PC-9 (cell line): Measurements from ENCODE around the gene PARK7. TPM values are rescaled to one million over a fixed set of nuclear protein-coding genes. Genes with fewer than 3 reads are reported as not detected.

Source experiments
- BruUV-seq: library from RNA; stranded (reverse); fragments of 400-500 nt; replicated peaks from 2 replicates; lab custom pipeline; 2021; lab: Mats Ljungman, UMichigan
- CTCF ChIA-PET: fragments of 300-600 bp; sonication (Branson Sonifier 250); formaldehyde crosslinking; loops from one replicate; lab custom pipeline; 2022; ENCODE audit warnings: antibody characterized with exemption; lab: Charles Lee
- POLR2A ChIA-PET: fragments of 300-600 bp; sonication (Branson Sonifier 250); formaldehyde crosslinking; loops from one replicate; lab custom pipeline; 2022; ENCODE audit warnings: antibody characterized with exemption; ENCODE audit not compliant: unreplicated experiment; lab: Charles Lee
- DNase-seq, 2 experiments: peaks; one replicate each; pipeline versions ENCODE4 v3.0.0 to v3.0.0-alpha.2; 2015 to 2022; ENCODE audit warnings: mixed read lengths in 1 of 2
- H2AFZ ChIP-seq: fragments of 200-600 bp; sonication (generic); 2 replicates; pipeline ENCODE4 v1.8.1; 2017; ENCODE audit warnings: antibody characterized with exemption
- H3F3A ChIP-seq: fragments of 200-600 bp; sonication (generic); 2 replicates; pipeline ENCODE4 v1.8.1; 2017; ENCODE audit warnings: antibody characterized with exemption, mild to moderate bottlenecking, low read depth; ENCODE audit not compliant: insufficient read depth
- H3K27ac ChIP-seq: fragments of 200-600 bp; sonication (generic); 2 replicates; pipeline ENCODE4 v1.6.1; 2016; ENCODE audit warnings: mixed run types
- H3K27me3 ChIP-seq: fragments of 200-600 bp; sonication (generic); 2 replicates; pipeline ENCODE4 v1.6.1; 2016; ENCODE audit warnings: low read depth, mixed run types; ENCODE audit not compliant: insufficient read depth
- H3K36me3 ChIP-seq: fragments of 200-600 bp; sonication (generic); 2 replicates; pipeline ENCODE4 v1.6.1; 2016; ENCODE audit warnings: low read depth, mixed run types
- H3K4me1 ChIP-seq: fragments of 200-600 bp; sonication (generic); replicated peaks from 2 replicates; pipeline ENCODE4 v1.6.1; 2016; ENCODE audit warnings: mixed run types; ENCODE audit not compliant: insufficient read depth
- H3K4me2 ChIP-seq: fragments of 200-600 bp; sonication (generic); 2 replicates; pipeline ENCODE4 v1.6.1; 2017; ENCODE audit warnings: mixed run types
- H3K4me3 ChIP-seq: fragments of 200-600 bp; sonication (generic); 2 replicates; pipeline ENCODE4 v1.6.1; 2016; ENCODE audit warnings: mixed run types
- H3K79me2 ChIP-seq: fragments of 200-600 bp; sonication (generic); 2 replicates; pipeline ENCODE4 v1.6.1; 2017; ENCODE audit warnings: low read depth, mixed run types
- H3K9me2 ChIP-seq: fragments of 200-600 bp; sonication (generic); 2 replicates; pipeline ENCODE4 v1.8.1; 2017; ENCODE audit warnings: mild to moderate bottlenecking; ENCODE audit not compliant: insufficient read depth
- H3K9me3 ChIP-seq: fragments of 200-600 bp; sonication (generic); 2 replicates; pipeline ENCODE4 v1.8.1; 2016; ENCODE audit warnings: low read depth; ENCODE audit not compliant: insufficient read depth
- H4K20me1 ChIP-seq: fragments of 200-600 bp; sonication (generic); 2 replicates; pipeline ENCODE4 v1.8.1; 2017; ENCODE audit not compliant: insufficient read depth
- CTCF ChIP-seq: fragments of 200-600 bp; sonication (generic); conservative IDR thresholded peaks from 2 replicates; pipeline ENCODE4 v1.6.1; 2017; ENCODE audit warnings: mixed run types, antibody characterized with exemption, mild to moderate bottlenecking, moderate library complexity
- EZH2 ChIP-seq: fragments of 200-600 bp; sonication (generic); IDR thresholded peaks from 2 replicates; pipeline ENCODE4 v1.8.0; 2017; ENCODE audit warnings: antibody characterized with exemption, low read depth
- intact Hi-C: fragments of 100-400 bp; cut with micrococcal nuclease; formaldehyde crosslinking; loops from one replicate; pipeline ENCODE4 v1.10.0; 2022; ENCODE audit not compliant: unreplicated experiment
- total RNA-seq: library from RNA; stranded (reverse); gene quantifications from 2 replicates; pipeline ENCODE4 v1.2.3, GENCODE V29; 2021

PARK7 gene
- total RNA-seq, 1 experiment from 2014 or later = 291 TPM

GRCh38 chr1:8016895-8017241 is 55.4 kb downstream of the PARK7 start:
- peaks cover 100% of the 10 kb centered on the region for H3K79me2 ChIP-seq
- intact Hi-C loops = loop anchor here (1.0 to 5.0 kb wide), 5 partner anchors 11 to 242 kb away; no protein-coding TSS in a partner anchor
- H2AFZ ChIP-seq = no peak overlapping the region
- no TSS peak for BruUV-seq
- TF ChIP-seq EZH2 = no peak
- no peak for TF ChIP-seq CTCF
- peaks cover 69% of the 10 kb centered on the region for H3K36me3 ChIP-seq
- peaks cover 98% of the 10 kb centered on the region for H3F3A ChIP-seq
- no peak for DNase-seq
- CTCF ChIA-PET = interaction anchor here (0.5 to 1.6 kb wide), 7 partner anchors 11 to 297 kb away, joined by 3 to 8 read pairs (median 4); no protein-coding TSS in a partner anchor
- H3K4me3 ChIP-seq = peak overlapping the region; percentile 91; the same call in 1 of the 2 replicates
- POLR2A ChIA-PET = interaction anchor here (0.6 to 1.2 kb wide), 12 partner anchors 11 to 325 kb away, joined by 3 to 24 read pairs (median 6); no protein-coding TSS in a partner anchor
- H3K4me1 ChIP-seq = peaks cover 72% of the 10 kb centered on the region
- H3K4me2 ChIP-seq = peak overlapping the region; percentile 91
- H4K20me1 ChIP-seq = peaks cover 94% of the 10 kb centered on the region
- no peaks in the 10 kb centered on the region for H3K9me2 ChIP-seq
- H3K9me3 ChIP-seq = no peaks in the 10 kb centered on the region
- H3K27me3 ChIP-seq = no peaks in the 10 kb centered on the region
- H3K27ac ChIP-seq = peak overlapping the region; percentile 90

GRCh38 chr1:8017495-8018197 is 56.1 kb downstream of the PARK7 start:
- H3K4me1 ChIP-seq = peaks cover 69% of the 10 kb centered on the region
- H3K4me2 ChIP-seq = peak overlapping the region; percentile 91
- H3K4me3 ChIP-seq = peak overlapping the region; percentile 91; the same call in 1 of the 2 replicates
- H4K20me1 ChIP-seq = peaks cover 94% of the 10 kb centered on the region
- H3K27ac ChIP-seq = peak overlapping the region; percentile 90
- H3K36me3 ChIP-seq = peaks cover 69% of the 10 kb centered on the region
- no TSS peak for BruUV-seq
- peaks cover 100% of the 10 kb centered on the region for H3K79me2 ChIP-seq
- TF ChIP-seq CTCF (no peak), EZH2 (no peak)
- H3K9me2 ChIP-seq = no peaks in the 10 kb centered on the region
- intact Hi-C loops = loop anchor here (1.0 to 5.0 kb wide), 5 partner anchors 11 to 241 kb away; no protein-coding TSS in a partner anchor
- ChIA-PET POLR2A (interaction anchor here (0.5 to 1.2 kb wide), 12 partner anchors 11 to 324 kb away, joined by 3 to 17 read pairs (median 5); no protein-coding TSS in a partner anchor), CTCF (interaction anchor here (0.5 to 1.6 kb wide), 7 partner anchors 11 to 296 kb away, joined by 3 to 7 read pairs (median 4); no protein-coding TSS in a partner anchor)
- H3K9me3 ChIP-seq = no peaks in the 10 kb centered on the region
- H3F3A ChIP-seq = peaks cover 98% of the 10 kb centered on the region
- peak; percentile 67 to 79 for DNase-seq
- H2AFZ ChIP-seq = no peak overlapping the region
- H3K27me3 ChIP-seq = no peaks in the 10 kb centered on the region

DNA sequence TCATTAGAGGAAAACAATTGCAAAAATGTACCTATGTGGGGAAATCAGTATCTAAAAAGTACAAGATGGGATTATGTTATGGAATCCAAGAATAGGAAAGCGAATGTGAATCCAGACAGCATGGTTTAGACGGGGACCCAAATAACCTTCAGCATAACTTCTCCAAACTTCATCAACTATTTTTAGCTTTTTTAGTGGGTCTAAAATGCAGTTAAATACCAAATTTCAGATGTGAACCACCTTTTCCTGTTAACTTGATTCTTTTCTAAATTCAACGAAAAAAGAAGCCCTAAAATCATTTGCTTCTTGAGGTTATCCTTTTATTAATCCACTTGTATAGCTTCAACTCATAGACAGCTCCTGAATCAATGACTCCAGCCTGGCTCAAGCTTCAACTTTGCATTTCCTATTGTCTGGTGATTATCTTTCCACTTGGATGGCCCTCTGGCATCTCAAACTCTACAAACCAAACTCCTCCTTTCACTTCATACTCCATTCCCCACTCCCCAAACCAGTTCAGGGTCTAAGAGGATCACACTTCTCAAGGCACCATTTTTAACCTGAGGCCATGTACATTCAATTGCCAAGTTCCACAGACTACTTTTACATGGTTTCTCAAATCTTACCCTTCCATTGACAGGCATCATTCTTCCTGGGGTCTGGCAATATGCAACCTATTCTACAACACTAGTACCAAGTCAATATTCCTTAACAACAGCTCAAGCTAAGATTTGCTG is 57.1 kb downstream of the PARK7 start:
- no peaks in the 10 kb centered on the region for H3K9me2 ChIP-seq
- H3K27ac ChIP-seq = peak overlapping the region; percentile 90
- peaks cover 97% of the 10 kb centered on the region for H3F3A ChIP-seq
- peaks cover 62% of the 10 kb centered on the region for H3K4me1 ChIP-seq
- peak overlapping the region; percentile 91 for H3K4me2 ChIP-seq
- H3K36me3 ChIP-seq = peaks cover 69% of the 10 kb centered on the region
- DNase-seq = peak; percentile 51 to 85
- H4K20me1 ChIP-seq = peaks cover 94% of the 10 kb centered on the region
- CTCF ChIA-PET = interaction anchor here (0.6 to 0.7 kb wide), 3 partner anchors 13 to 833 kb away, joined by 3 read pairs; no protein-coding TSS in a partner anchor
- H3K9me3 ChIP-seq = no peaks in the 10 kb centered on the region
- peak overlapping the region; percentile 91; the same call in 1 of the 2 replicates for H3K4me3 ChIP-seq
- no peaks in the 10 kb centered on the region for H3K27me3 ChIP-seq
- POLR2A ChIA-PET = interaction anchor here (0.5 to 0.7 kb wide), 5 partner anchors 11 to 193 kb away, joined by 3 to 10 read pairs (median 4); no protein-coding TSS in a partner anchor
- no TSS peak for BruUV-seq
- H3K79me2 ChIP-seq = peaks cover 100% of the 10 kb centered on the region
- intact Hi-C loops = loop anchor here (5.0 kb wide), 2 partner anchors 119 to 184 kb away; no protein-coding TSS in a partner anchor
- TF ChIP-seq CTCF = no peak
- H2AFZ ChIP-seq = no peak overlapping the region
